ENCODE measurements around the gene RPL19. TPM values are rescaled to one million over a fixed set of nuclear protein-coding genes. Genes with fewer than 3 reads are reported as not detected.

Gene RPL19
- total RNA-seq, 2 donors from 2014 or later = 1,458 to 1,831 TPM

DNA sequence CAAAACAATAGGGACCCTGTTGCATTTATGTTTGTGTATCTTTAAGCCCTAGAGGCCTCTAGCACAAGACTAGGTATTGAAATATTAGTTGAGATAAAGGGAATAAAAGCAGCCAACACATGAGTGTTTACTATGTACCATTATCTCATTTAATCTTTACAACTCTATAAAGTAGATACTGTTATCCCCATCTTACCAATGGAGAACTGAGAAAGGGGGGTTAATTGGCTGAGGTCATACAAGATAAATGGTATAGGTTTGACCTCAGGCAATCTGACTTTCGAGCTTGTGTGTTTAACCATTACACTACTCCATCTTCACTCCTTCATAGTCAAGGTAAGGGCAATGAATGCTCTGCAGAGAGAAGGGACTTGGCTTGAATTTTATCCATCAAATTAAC is 51.9 kb downstream of the RPL19 start:
- H3K9me3 ChIP-seq = no peaks in the 10 kb centered on the region
- no peaks in the 10 kb centered on the region for H3K4me1 ChIP-seq
- peaks cover 22% of the 10 kb centered on the region for H3K36me3 ChIP-seq
- no peak overlapping the region for H3K4me3 ChIP-seq
- no peak for DNase-seq (ENCODE audit: low spot score)
- no peaks in the 10 kb centered on the region for H3K27me3 ChIP-seq
- TF ChIP-seq CTCF (IDR thresholded peaks at IDR 0.05) = no peak
- no peak overlapping the region for H3K27ac ChIP-seq

GRCh38 chr17:39252788-39253460 is 52.8 kb downstream of the RPL19 start:
- Histone ChIP-seq H3K4me3 (no peak overlapping the region), H3K36me3 (peaks cover 28% of the 10 kb centered on the region), H3K9me3 (no peaks in the 10 kb centered on the region), H3K4me1 (no peaks in the 10 kb centered on the region), H3K27ac (no peak overlapping the region), H3K27me3 (no peaks in the 10 kb centered on the region)
- no peak for TF ChIP-seq CTCF (IDR thresholded peaks at IDR 0.05)
- DNase-seq (ENCODE audit: low spot score) = no peak

Other genes with a start within 250 kb of the RPL19 start
- gene FBXO47, start 232.9 kb upstream of the RPL19 start, total RNA-seq = not detected
- 1 to 10 TPM; 4.6 to 9.3 TPM for gene PLXDC1, start 48.6 kb upstream of the RPL19 start, total RNA-seq
- gene ARL5C, start 34.1 kb upstream of the RPL19 start, total RNA-seq = not detected
- gene CACNB1, start 2.6 kb upstream of the RPL19 start, total RNA-seq = 10 to 100 TPM in 1 of 2 donors, 1 to 10 TPM in 1; 3.6 to 13.4 TPM
- 1 to 10 TPM in 1 of 2 donors, under 1 TPM in 1; 0.82 to 2.3 TPM for gene STAC2, start 25.7 kb downstream of the RPL19 start, total RNA-seq
- gene FBXL20, start 201.3 kb downstream of the RPL19 start, total RNA-seq = 1 to 10 TPM; 7.6 to 7.7 TPM